ENCODE measurements around the gene WDR27.

DNA sequence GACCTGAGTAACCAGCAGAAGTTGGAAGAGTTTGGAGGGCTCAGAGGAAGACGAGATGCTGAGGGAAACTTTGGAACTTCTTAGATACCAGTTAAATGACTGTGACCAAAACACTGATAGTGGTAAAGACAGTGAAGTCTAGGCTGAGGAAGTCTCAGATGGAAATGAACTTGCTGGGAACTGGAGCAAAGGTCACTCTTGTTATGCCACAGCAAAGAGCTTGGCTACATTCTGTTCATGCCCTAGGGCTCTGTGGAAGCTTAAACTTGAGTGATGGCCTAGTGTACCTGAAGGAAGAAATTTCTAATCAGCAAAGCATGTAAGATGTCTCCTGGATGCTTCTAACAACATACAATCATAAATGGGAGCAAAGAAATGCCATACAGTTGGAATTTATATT, 24.7 kb downstream of the WDR27 start:
- TF ChIP-seq REST (IDR thresholded peaks at IDR 0.05; ENCODE audit: low read depth, low read length) (no peak), POLR2A (IDR thresholded peaks at IDR 0.05; ENCODE audit: low read depth, low read length) (no peak), CBX5 (IDR thresholded peaks at IDR 0.05; ENCODE audit: low read depth) (no peak), NFYB (IDR thresholded peaks at IDR 0.05; ENCODE audit: insufficient read depth, low read depth, low read length) (no peak), ASH2L (IDR thresholded peaks at IDR 0.05; ENCODE audit: borderline replicate concordance, low read depth) (no peak), POLR2AphosphoS5 (IDR thresholded peaks at IDR 0.05; ENCODE audit: low read length) (no peak), SIN3A (IDR thresholded peaks at IDR 0.05; ENCODE audit: low read depth, low read length) (no peak), ZNF24 (IDR thresholded peaks at IDR 0.05) (no peak), CTCF (IDR thresholded peaks at IDR 0.05 in 2 of 3, conservative IDR thresholded peaks at IDR 0.05 in 1 of 3; ENCODE audit: control insufficient read depth in 2 of 3, extremely low read depth in 1 of 3, insufficient read depth in 1 of 3, low read depth in 3 of 3, low read length in 3 of 3) (no peak), BRCA1 (IDR thresholded peaks at IDR 0.05; ENCODE audit: low read depth, low read length) (no peak)
- TF ChIP-seq, protein P1, sequence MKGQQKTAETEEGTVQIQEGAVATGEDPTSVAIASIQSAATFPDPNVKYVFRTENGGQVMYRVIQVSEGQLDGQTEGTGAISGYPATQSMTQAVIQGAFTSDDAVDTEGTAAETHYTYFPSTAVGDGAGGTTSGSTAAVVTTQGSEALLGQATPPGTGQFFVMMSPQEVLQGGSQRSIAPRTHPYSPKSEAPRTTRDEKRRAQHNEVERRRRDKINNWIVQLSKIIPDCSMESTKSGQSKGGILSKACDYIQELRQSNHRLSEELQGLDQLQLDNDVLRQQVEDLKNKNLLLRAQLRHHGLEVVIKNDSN (IDR thresholded peaks at IDR 0.05; ENCODE audit: borderline replicate concordance, extremely low read length, insufficient read depth, low read depth, low read length), result no peak
- TF ChIP-seq, protein P2, sequence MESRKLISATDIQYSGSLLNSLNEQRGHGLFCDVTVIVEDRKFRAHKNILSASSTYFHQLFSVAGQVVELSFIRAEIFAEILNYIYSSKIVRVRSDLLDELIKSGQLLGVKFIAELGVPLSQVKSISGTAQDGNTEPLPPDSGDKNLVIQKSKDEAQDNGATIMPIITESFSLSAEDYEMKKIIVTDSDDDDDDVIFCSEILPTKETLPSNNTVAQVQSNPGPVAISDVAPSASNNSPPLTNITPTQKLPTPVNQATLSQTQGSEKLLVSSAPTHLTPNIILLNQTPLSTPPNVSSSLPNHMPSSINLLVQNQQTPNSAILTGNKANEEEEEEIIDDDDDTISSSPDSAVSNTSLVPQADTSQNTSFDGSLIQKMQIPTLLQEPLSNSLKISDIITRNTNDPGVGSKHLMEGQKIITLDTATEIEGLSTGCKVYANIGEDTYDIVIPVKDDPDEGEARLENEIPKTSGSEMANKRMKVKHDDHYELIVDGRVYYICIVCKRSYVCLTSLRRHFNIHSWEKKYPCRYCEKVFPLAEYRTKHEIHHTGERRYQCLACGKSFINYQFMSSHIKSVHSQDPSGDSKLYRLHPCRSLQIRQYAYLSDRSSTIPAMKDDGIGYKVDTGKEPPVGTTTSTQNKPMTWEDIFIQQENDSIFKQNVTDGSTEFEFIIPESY (IDR thresholded peaks at IDR 0.05), result no peak
